Osteocyte (in vitro differentiated cells): ENCODE data around the gene TAMM41. TPM values are rescaled to one million over a fixed set of nuclear protein-coding genes. Genes with fewer than 3 reads are reported as not detected.
"Not testable (repeated sequence)": the region's sequence is repeated elsewhere in the genome, so short reads cannot be mapped to it uniquely, and the experiment has no call there.

ENCODE experiments used
- DNase-seq: peaks from one replicate; pipeline ENCODE4 v3.0.0; 2021; ENCODE audit warnings: mixed read lengths; ENCODE audit not compliant: unreplicated experiment; ENCODE audit errors: extremely low spot score
- H3K27ac Mint-ChIP-seq: one replicate; pipeline ENCODE4 v1.8.0; 2021; ENCODE audit warnings: mild to moderate bottlenecking, mixed read lengths; ENCODE audit not compliant: unreplicated experiment
- H3K27me3 Mint-ChIP-seq: one replicate; pipeline ENCODE4 v1.8.0; 2021; ENCODE audit warnings: mixed read lengths; ENCODE audit not compliant: unreplicated experiment
- H3K36me3 Mint-ChIP-seq: one replicate; pipeline ENCODE4 v1.8.0; 2021; ENCODE audit warnings: mixed read lengths; ENCODE audit not compliant: unreplicated experiment
- H3K4me1 Mint-ChIP-seq: one replicate; pipeline ENCODE4 v1.8.0; 2021; ENCODE audit warnings: mixed read lengths; ENCODE audit not compliant: unreplicated experiment
- H3K4me3 Mint-ChIP-seq: one replicate; pipeline ENCODE4 v1.8.0; 2021; ENCODE audit warnings: mild to moderate bottlenecking, moderate library complexity, mixed read lengths; ENCODE audit not compliant: unreplicated experiment
- H3K9me3 Mint-ChIP-seq: one replicate; pipeline ENCODE4 v1.8.0; 2021; ENCODE audit warnings: mixed read lengths; ENCODE audit not compliant: unreplicated experiment
- CTCF ChIP-seq: fragments of 200-600 bp; sonication (generic); IDR thresholded peaks from 2 replicates; pipeline ENCODE4 v1.5.0; 2021; ENCODE audit warnings: antibody characterized with exemption, mild to moderate bottlenecking, moderate library complexity
- long read RNA-seq: library from polyadenylated mRNA; unstranded; transcript quantifications from one replicate; pipeline ENCODE4 v2.0.0, GENCODE V29; 2021
- total RNA-seq: library from RNA; stranded (reverse); gene quantifications from 2 replicates; pipeline ENCODE4 v1.2.1, GENCODE V29; 2021

Gene TAMM41
- 14.5 and 18.8 TPM in 2 replicates for total RNA-seq
- long read RNA-seq, transcript TAMM41-206 (8 exons, 1,213 nt): major isoform, 11 of 16 reads
- long read RNA-seq, partial matches to known transcripts: 1 of 16 reads
- long read RNA-seq, other reads (novel, unspliced or antisense): 4 of 16 reads

DNA sequence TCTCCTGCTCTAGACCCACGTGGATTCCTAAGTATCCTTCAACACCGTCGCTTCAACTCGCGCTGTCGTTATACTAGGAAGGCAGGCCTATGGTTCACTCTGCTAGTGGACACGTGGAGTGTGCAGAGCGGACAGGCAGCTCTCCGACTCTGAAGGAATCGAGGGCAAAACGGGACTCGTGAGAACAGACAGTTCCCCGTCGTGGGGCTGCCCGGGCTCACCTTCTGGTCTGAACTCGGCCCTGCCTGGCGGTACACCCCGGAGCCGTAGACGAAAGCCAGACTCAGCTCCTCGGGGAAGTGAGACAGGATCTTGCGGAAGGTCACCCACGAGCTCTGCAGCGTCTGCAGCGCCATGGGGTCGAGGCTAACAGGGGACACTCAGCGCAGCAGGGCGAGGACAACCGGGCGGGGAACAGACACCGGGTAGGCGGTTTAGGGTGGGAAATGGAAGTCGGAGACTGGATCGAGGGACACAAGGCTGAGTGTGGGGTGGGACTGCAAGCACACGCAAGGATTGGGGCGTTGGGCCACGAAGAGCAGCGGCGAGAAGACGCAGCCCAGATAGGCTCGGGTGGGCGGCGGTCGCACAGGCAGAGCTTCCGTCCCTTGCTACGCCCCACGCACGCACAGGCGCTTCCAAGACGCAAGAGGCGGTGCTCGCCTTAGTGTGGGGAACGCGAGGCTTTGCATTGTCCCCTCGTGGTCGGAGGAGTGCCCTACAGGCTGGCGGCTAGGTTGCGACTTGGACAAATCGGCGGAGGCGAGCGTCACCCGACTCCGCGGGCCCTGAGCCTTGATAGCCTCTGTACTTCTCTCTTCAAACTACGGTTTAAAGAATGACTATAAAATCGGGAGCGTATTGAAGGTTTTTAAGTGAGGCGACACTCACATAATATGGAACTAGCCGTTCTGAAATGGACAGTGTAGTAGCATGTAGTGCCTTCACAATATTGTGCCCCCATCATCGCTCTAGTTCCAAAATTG is at the start of gene TAMM41:
Gene TAMM41 (minus strand): TSS at position 605 of the 986 bp plus-strand sequence. CDS start 249 bp downstream, at position 356.
- Mint-ChIP-seq H3K27me3 (peaks cover 16% of the 10 kb centered on the region), H3K27ac (peak within 1 kb of the TSS; percentile 95), H3K4me1 (peaks cover 20% of the 10 kb centered on the region), H3K36me3 (peaks cover 7% of the 10 kb centered on the region), H3K4me3 (peak within 1 kb of the TSS; percentile 98), H3K9me3 (no peaks in the 10 kb centered on the region)
- TF ChIP-seq CTCF: peak; percentile 73
- peak; percentile 94 for DNase-seq

DNA sequence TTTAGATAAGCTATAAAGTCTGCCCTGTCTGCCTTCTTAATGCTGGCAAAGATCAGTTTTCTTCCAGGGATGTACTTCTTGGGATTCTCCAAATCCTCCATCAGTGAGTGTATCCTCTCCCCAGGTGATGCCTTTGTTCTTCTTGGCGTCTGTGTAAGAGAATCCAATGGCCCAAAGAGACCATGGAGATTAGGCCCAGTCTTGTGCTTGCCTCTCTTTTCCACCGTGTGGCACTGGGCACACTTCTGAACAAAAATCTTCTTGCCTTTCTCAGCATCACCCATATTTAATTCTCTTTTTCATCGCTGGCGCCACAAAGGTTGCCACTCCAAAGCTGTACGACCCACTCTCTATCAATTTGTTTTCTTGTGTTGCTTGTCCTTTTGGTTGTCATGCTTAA is 32.2 kb upstream of the TAMM41 start:
- Mint-ChIP-seq H3K4me1 (no peaks in the 10 kb centered on the region), H3K36me3 (no peaks in the 10 kb centered on the region), H3K9me3 (no peaks in the 10 kb centered on the region), H3K27me3 (peaks cover 22% of the 10 kb centered on the region), H3K27ac (no peak overlapping the region), H3K4me3 (no peak overlapping the region)
- no peak for DNase-seq
- no peak for TF ChIP-seq CTCF

DNA sequence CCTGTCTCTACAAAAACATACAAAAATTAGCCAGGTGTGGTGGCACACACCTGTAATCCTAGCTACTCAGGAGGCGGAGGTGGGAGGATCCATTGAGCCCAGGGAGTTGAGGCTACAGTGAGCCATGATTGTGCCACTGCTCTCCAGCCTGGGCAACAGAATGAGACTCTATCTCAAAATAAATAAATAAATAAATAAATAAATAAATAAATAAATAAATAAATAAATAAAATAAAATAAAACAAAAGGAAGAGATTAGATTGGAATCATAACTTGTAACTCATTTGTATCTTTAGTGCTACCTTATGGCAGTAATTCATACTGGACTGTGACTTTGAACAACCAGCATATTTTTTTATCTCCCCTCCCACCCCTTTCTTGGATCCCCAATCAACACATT is 28.0 kb upstream of the TAMM41 start:
- H3K27me3 Mint-ChIP-seq: peaks cover 26% of the 10 kb centered on the region
- H3K9me3 Mint-ChIP-seq, H3K36me3 Mint-ChIP-seq, H3K27ac Mint-ChIP-seq, H3K4me1 Mint-ChIP-seq, H3K4me3 Mint-ChIP-seq, DNase-seq: not testable (repeated sequence)

GRCh38 chr3:11863739-11864138 is 17.1 kb upstream of the TAMM41 start:
- not testable (repeated sequence) for H3K4me3 Mint-ChIP-seq, H3K9me3 Mint-ChIP-seq, H3K4me1 Mint-ChIP-seq, H3K27ac Mint-ChIP-seq, H3K36me3 Mint-ChIP-seq, DNase-seq
- H3K27me3 Mint-ChIP-seq: peaks cover 57% of the 10 kb centered on the region

GRCh38 chr3:11862584-11862983 is 15.9 kb upstream of the TAMM41 start:
- not testable (repeated sequence) for DNase-seq, H3K27ac Mint-ChIP-seq, H3K9me3 Mint-ChIP-seq, H3K36me3 Mint-ChIP-seq, H3K4me3 Mint-ChIP-seq, H3K4me1 Mint-ChIP-seq
- peaks cover 61% of the 10 kb centered on the region for H3K27me3 Mint-ChIP-seq

DNA sequence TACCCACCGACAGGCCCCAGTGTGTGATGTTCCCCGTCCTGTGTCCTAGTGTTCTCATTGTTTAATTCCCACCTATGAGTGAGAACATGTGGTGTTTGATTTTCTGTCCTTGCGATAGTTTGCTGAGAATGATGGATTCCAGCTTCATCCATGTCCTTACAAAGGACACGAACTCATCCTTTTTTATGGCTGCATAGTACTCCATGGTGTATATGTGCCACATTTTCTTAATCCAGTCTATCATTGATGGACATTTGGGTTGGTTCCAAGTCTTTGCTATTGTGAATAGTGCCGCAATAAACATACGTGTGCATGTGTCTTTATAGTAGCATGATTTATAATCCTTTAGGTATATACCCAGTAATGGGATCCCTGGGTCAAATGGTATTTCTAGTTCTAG is 15.5 kb upstream of the TAMM41 start:
- H3K27me3 Mint-ChIP-seq: peaks cover 65% of the 10 kb centered on the region
- H3K4me3 Mint-ChIP-seq, H3K4me1 Mint-ChIP-seq, H3K36me3 Mint-ChIP-seq, H3K27ac Mint-ChIP-seq, DNase-seq, H3K9me3 Mint-ChIP-seq: not testable (repeated sequence)

- peaks cover 65% of the 10 kb centered on the region for H3K27me3 Mint-ChIP-seq
- DNase-seq, H3K36me3 Mint-ChIP-seq, H3K4me3 Mint-ChIP-seq, H3K27ac Mint-ChIP-seq, H3K9me3 Mint-ChIP-seq, H3K4me1 Mint-ChIP-seq: not testable (repeated sequence)
These were observed 13.5 kb upstream of the TAMM41 start for GRCh38 chr3:11860213-11860612.
